GM23248 (cell line): ENCODE measurements around the gene CHCHD2.

Source experiments
- EZH2 ChIP-seq: fragments of 200-600 bp; sonication (generic); IDR thresholded peaks from 2 replicates; pipeline ENCODE4 v1.6.1; 2018; ENCODE audit warnings: antibody characterized with exemption, mild to moderate bottlenecking; ENCODE audit not compliant: insufficient read depth, poor library complexity, severe bottlenecking
- EZH2phosphoT487 ChIP-seq: fragments of 200-600 bp; sonication (generic); IDR thresholded peaks from 2 replicates; pipeline ENCODE4 v1.6.1; 2018; ENCODE audit warnings: antibody characterized with exemption, moderate library complexity, mild to moderate bottlenecking, low read depth; ENCODE audit not compliant: insufficient read depth

- TF ChIP-seq EZH2 (no peak), EZH2phosphoT487 (no peak)
Measured at GRCh38 chr7:56099653-56100052, 6.6 kb downstream of the CHCHD2 start.
